ENCODE results near the gene KBTBD13.

KBTBD13 gene

GRCh38 chr15:65050270-65050669 is 26.3 kb upstream of the KBTBD13 start:
- DNase-seq (ENCODE audit: insufficient read length, low spot score): no peak
- FAIRE-seq: no peak

- FAIRE-seq: no peak
- no peak for DNase-seq (ENCODE audit: insufficient read length, low spot score)
These were observed 25.3 kb upstream of the KBTBD13 start for GRCh38 chr15:65051266-65051665.

- FAIRE-seq: no peak
- DNase-seq (ENCODE audit: insufficient read length, low spot score): no peak
These were observed 23.6 kb upstream of the KBTBD13 start for GRCh38 chr15:65052956-65053355.

GRCh38 chr15:65054333-65055200 is 22.0 kb upstream of the KBTBD13 start:
- FAIRE-seq (no peak), DNase-seq (ENCODE audit: insufficient read length, low spot score) (peak; percentile 81)

GRCh38 chr15:65055201-65055870 is 21.2 kb upstream of the KBTBD13 start:
- no peak for FAIRE-seq
- DNase-seq (ENCODE audit: insufficient read length, low spot score): no peak

GRCh38 chr15:65056106-65056505 is 20.4 kb upstream of the KBTBD13 start:
- no peak for FAIRE-seq
- no peak for DNase-seq (ENCODE audit: insufficient read length, low spot score)

GRCh38 chr15:65056868-65057548 is 19.5 kb upstream of the KBTBD13 start:
- peak; percentile 53 for DNase-seq (ENCODE audit: insufficient read length, low spot score)
- peak; percentile 58 for FAIRE-seq

GRCh38 chr15:65057549-65057940 is 19.0 kb upstream of the KBTBD13 start:
- no peak for FAIRE-seq
- no peak for DNase-seq (ENCODE audit: insufficient read length, low spot score)

- DNase-seq (ENCODE audit: insufficient read length, low spot score) (no peak), FAIRE-seq (no peak)
These were observed 17.9 kb upstream of the KBTBD13 start for GRCh38 chr15:65058394-65059368.

- DNase-seq (ENCODE audit: insufficient read length, low spot score) (no peak), FAIRE-seq (no peak)
These were observed 17.2 kb upstream of the KBTBD13 start for GRCh38 chr15:65059369-65059750.

GRCh38 chr15:65059931-65060596 is 16.5 kb upstream of the KBTBD13 start:
- FAIRE-seq: no peak
- no peak for DNase-seq (ENCODE audit: insufficient read length, low spot score)

- no peak for FAIRE-seq
- DNase-seq (ENCODE audit: insufficient read length, low spot score): no peak
These were observed 15.7 kb upstream of the KBTBD13 start for GRCh38 chr15:65060641-65061397.

- FAIRE-seq: no peak
- no peak for DNase-seq (ENCODE audit: insufficient read length, low spot score)
These were observed 14.5 kb upstream of the KBTBD13 start for GRCh38 chr15:65062061-65062460.

- no peak for DNase-seq (ENCODE audit: insufficient read length, low spot score)
- FAIRE-seq: no peak
These were observed 13.8 kb upstream of the KBTBD13 start for GRCh38 chr15:65062726-65063125.

- FAIRE-seq (no peak), DNase-seq (ENCODE audit: insufficient read length, low spot score) (no peak)
These were observed 10.4 kb upstream of the KBTBD13 start for GRCh38 chr15:65066001-65066634.

- no peak for DNase-seq (ENCODE audit: insufficient read length, low spot score)
- no peak for FAIRE-seq
These were observed 9.8 kb upstream of the KBTBD13 start for GRCh38 chr15:65066635-65067316.

GRCh38 chr15:65067317-65067644 is 9.3 kb upstream of the KBTBD13 start:
- DNase-seq (ENCODE audit: insufficient read length, low spot score): no peak
- no peak for FAIRE-seq

Data from HTR-8/SVneo (cell line).